T-helper 1 cell treated with Interleukin-12 subunit alpha and Interleukin-12 subunit beta and Interleukin-4 antibody, amounts not matched to agents 30 μg/mL and 1 μg/mL, for 36 hours (primary cell): ENCODE data around the gene MED12L.

Experiments
- H3K27ac Mint-ChIP-seq: one replicate; pipeline ENCODE4 v1.8.0; 2021; ENCODE audit warnings: mild to moderate bottlenecking, mixed read lengths
- H3K27me3 Mint-ChIP-seq: one replicate; pipeline ENCODE4 v1.8.0; 2021; ENCODE audit warnings: low read depth, mixed read lengths
- H3K36me3 Mint-ChIP-seq: one replicate; pipeline ENCODE4 v1.8.0; 2021; ENCODE audit warnings: low read depth, mixed read lengths
- H3K4me1 Mint-ChIP-seq: one replicate; pipeline ENCODE4 v1.8.0; 2021; ENCODE audit warnings: low read depth, mixed read lengths
- H3K4me3 Mint-ChIP-seq: one replicate; pipeline ENCODE4 v1.8.0; 2021; ENCODE audit warnings: mild to moderate bottlenecking, moderate library complexity, mixed read lengths
- H3K9me3 Mint-ChIP-seq: one replicate; pipeline ENCODE4 v1.8.0; 2021; ENCODE audit warnings: mixed read lengths

MED12L gene

DNA sequence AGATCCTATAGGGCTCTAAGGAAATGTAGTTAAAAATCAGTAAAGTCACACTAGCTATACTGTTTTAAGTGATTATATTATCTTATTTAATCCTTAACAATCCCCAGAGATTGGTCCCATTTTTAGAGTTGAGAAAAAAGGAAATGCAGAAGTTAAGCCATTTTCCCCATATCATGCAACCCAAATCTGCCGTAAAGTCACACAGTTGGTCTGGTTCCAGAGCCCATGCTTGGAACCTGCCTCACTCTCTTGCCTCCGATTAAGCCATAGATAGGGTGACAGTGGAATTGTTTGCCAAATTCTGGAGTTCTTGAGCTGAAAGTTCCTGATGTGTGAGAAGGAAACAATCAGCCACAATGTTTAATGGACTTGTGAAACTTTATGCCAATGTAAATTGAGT, 246.2 kb downstream of the MED12L start:
- Mint-ChIP-seq H3K9me3 (no peaks in the 10 kb centered on the region), H3K27me3 (peaks cover 27% of the 10 kb centered on the region), H3K4me1 (peaks cover 6% of the 10 kb centered on the region), H3K36me3 (no peaks in the 10 kb centered on the region), H3K4me3 (no peak overlapping the region), H3K27ac (no peak overlapping the region)

DNA sequence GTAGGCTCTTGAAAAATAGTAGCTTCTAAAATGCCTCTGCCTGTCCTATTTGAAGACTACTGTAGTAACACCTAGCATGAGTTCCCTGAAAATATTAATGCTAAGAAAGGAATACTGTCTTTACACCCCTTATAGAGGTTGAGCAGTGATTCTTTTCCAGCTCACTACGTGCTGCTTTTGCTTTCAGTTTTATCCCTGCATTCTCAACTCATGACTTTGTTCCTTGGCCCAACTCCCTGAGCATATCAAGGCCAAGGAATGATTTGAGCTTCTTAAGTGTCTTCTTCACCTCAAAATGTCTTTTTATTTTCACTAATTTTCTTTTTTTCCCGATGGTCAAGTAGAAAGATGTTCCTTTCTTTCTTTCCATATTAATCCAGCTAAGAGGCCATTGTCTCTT, 260.4 kb downstream of the MED12L start:
- peaks cover 55% of the 10 kb centered on the region for H3K27me3 Mint-ChIP-seq
- H3K9me3 Mint-ChIP-seq = no peaks in the 10 kb centered on the region
- no peaks in the 10 kb centered on the region for H3K36me3 Mint-ChIP-seq
- H3K27ac Mint-ChIP-seq = no peak overlapping the region
- peaks cover 12% of the 10 kb centered on the region for H3K4me1 Mint-ChIP-seq
- no peak overlapping the region for H3K4me3 Mint-ChIP-seq

DNA sequence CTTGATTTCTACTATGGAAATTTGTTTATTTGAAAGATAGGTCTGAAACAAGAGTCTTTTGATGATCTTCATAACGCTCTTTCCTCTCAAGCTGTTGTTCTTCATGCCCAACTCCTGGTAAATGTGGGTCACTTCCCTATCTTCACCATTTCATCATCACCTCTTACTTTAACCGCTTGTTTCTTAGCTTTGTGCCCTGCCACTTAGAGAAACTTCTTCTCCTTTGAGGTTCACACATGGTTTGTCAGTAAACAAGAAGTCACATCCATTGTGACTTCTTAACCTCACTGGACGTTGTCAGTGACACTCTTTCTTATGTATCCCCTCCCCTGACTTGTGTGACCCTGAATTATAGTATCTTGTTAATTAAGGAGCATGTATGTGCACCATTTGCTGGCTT, 260.8 kb downstream of the MED12L start:
- Mint-ChIP-seq H3K27ac (no peak overlapping the region), H3K4me3 (no peak overlapping the region)

DNA sequence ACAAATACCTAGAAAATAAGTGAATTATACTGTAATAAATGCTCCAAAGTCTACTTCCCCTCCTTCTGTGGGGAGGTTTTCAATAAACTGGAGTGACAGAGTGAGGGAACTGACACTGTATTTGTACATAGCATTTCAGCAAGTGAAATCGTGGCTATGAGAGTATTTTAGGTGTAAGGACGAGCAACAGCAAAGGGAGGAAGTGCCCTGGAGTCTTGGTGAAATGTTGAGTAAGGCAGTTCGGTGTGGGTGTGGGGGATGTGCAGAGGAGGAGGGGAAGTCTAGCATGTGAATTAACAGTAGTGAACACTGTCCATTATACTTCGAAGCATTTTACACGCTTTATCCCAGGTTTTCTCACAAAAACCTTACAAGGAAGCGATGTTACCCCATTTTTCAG, 262.0 kb downstream of the MED12L start:
- H3K4me1 Mint-ChIP-seq = peaks cover 25% of the 10 kb centered on the region
- no peak overlapping the region for H3K27ac Mint-ChIP-seq
- H3K27me3 Mint-ChIP-seq = peaks cover 54% of the 10 kb centered on the region
- H3K9me3 Mint-ChIP-seq = no peaks in the 10 kb centered on the region
- H3K36me3 Mint-ChIP-seq = peaks cover 2% of the 10 kb centered on the region
- no peak overlapping the region for H3K4me3 Mint-ChIP-seq

More for the DNA sequence above, 260.8 kb downstream of the MED12L start:
- Mint-ChIP-seq H3K9me3 (no peaks in the 10 kb centered on the region), H3K4me1 (peaks cover 16% of the 10 kb centered on the region), H3K27me3 (peaks cover 55% of the 10 kb centered on the region), H3K36me3 (peaks cover 2% of the 10 kb centered on the region)

DNA sequence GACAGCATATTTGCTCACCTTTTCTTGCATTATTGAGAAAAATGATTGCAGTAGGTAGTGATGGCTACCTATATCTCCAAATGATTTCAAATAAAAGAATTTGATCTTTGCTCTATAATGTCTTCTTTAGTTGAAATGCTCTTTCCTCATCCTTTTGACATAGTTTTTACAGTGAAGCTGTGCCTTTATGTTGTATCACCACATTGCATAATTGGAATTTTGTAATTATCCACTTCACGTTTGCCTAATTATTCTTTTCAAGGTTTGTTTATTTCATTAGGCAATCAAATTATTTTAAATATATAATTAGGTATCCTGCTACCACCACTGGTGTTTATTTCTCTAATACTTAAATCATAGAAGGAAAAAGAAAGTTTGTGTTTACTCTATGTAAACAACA, 265.2 kb downstream of the MED12L start:
- peaks cover 34% of the 10 kb centered on the region for H3K27me3 Mint-ChIP-seq
- H3K4me3 Mint-ChIP-seq = no peak overlapping the region
- no peak overlapping the region for H3K27ac Mint-ChIP-seq
- H3K9me3 Mint-ChIP-seq = no peaks in the 10 kb centered on the region
- peaks cover 25% of the 10 kb centered on the region for H3K4me1 Mint-ChIP-seq
- H3K36me3 Mint-ChIP-seq = peaks cover 2% of the 10 kb centered on the region

DNA sequence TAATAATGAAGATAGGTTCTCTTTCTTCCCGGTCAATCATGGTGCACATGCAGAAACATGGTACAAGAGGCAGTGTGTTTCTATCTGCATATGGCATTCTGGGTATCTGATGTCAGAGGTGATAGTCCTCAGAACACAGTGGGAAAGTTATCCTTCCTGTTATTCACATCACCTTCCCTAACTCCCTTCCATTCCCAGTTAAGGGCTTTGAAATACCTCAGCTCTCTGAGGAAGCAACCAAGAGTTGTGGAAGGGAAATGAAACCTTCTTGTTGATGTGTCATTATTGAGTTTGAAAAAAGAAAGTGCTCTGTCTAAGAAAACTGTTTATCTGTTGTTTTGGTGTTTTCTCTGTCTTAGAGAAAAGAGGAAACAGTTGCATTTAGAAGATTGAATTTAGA, 265.8 kb downstream of the MED12L start:
- no peaks in the 10 kb centered on the region for H3K9me3 Mint-ChIP-seq
- peaks cover 30% of the 10 kb centered on the region for H3K27me3 Mint-ChIP-seq
- H3K4me3 Mint-ChIP-seq = peak overlapping the region; percentile 66

DNA sequence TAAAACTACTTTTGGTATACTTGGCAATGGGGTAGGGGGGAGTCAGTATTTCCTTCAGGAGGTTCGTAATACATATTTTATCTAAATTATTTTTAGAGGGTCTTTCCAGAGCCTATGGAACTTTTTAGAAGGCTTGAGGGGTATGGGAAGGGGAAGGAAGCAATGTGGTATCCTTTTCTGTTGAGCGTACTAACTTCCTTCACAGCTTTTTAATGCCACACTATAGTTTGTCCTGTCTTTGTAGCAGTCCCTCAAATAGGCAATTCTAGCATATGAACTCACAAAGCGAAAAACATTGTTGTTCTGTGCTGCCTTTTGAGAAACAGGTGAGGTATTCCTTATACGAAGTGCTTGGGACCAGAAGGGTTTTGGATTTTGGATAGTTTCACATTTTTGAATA, 266.2 kb downstream of the MED12L start:
- Mint-ChIP-seq H3K27ac (peak overlapping the region; percentile 60), H3K36me3 (peaks cover 2% of the 10 kb centered on the region), H3K9me3 (no peaks in the 10 kb centered on the region), H3K4me3 (peak overlapping the region; percentile 66), H3K27me3 (peaks cover 27% of the 10 kb centered on the region), H3K4me1 (peaks cover 17% of the 10 kb centered on the region)

More for the DNA sequence above, 265.8 kb downstream of the MED12L start:
- Mint-ChIP-seq H3K27ac (peak overlapping the region; percentile 60), H3K4me1 (peaks cover 21% of the 10 kb centered on the region), H3K36me3 (peaks cover 2% of the 10 kb centered on the region)

DNA sequence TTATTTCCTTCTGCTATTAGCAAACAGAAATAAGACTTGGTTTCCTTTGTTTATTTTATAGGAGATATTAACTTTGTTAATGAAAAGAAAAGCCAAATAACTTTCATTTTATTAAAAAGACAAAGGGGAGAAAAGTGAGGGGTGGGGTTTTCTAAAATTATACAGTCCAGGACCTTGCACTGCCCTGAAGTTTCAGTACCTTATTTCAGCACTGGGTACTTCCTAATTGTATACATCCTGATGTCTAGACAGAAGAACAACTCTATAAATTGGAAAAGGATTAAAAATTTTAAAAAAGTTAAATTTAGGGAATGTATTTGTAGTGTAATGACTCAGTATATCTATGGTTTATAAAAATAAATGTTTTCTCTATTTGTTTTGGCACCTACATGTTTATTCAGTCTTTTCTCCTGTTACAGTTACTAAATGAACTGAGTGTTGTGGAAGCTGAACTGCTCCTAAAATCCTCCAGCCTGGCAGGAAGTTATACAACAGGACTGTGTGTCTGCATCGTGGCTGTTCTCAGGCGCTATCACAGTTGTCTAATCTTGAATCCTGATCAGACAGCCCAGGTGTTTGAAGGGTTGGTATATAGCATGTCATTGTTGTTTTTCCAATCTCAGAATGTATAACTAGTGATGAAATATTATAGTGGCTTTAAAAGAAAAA, 271.5 kb downstream of the MED12L start:
- H3K27me3 Mint-ChIP-seq = peaks cover 6% of the 10 kb centered on the region
- H3K9me3 Mint-ChIP-seq = no peaks in the 10 kb centered on the region
- peaks cover 2% of the 10 kb centered on the region for H3K4me1 Mint-ChIP-seq
- no peaks in the 10 kb centered on the region for H3K36me3 Mint-ChIP-seq
- no peak overlapping the region for H3K27ac Mint-ChIP-seq
- no peak overlapping the region for H3K4me3 Mint-ChIP-seq

DNA sequence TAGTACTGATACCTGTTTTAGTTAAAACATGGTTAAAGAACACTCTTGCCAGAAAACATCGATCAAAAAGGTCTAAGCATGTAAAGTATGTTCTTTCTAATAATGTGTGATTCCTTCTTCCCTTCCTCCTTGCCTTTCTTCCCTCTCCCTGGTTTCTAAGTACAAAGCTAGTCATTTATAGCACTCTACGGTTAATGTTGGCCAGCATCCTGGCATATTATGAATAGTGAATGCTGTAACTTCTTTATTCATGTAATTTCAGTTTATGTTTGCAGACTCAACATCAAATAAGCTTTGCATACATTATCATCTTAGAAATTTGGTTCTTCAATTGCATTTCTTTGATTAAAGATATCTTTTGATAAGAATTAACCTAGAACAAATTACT, 272.0 kb downstream of the MED12L start:
- peaks cover 3% of the 10 kb centered on the region for H3K27me3 Mint-ChIP-seq
- no peaks in the 10 kb centered on the region for H3K9me3 Mint-ChIP-seq
- no peak overlapping the region for H3K4me3 Mint-ChIP-seq
- H3K4me1 Mint-ChIP-seq = no peaks in the 10 kb centered on the region
- H3K27ac Mint-ChIP-seq = no peak overlapping the region
- H3K36me3 Mint-ChIP-seq = no peaks in the 10 kb centered on the region

DNA sequence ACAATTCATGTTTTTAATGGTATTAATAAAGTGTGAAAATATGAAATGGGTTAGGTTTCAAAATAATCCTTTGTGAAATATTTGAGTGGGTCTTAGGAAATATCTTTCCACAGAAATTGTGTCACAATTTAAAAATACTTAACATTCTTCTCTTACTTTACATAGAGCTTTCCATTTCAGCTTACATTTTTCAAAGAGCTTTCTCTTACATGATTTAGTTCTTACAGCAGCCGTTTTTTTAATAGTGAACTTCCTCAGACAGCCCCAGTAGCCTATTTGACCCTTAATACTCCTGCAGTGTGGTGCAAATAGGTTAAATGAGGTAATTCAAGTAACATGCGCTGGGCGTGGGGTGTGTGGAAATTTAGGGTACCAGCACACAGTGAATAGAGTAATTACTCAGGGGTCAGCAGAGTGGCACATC, 277.3 kb downstream of the MED12L start:
- Mint-ChIP-seq H3K4me1 (no peaks in the 10 kb centered on the region), H3K36me3 (no peaks in the 10 kb centered on the region), H3K27me3 (peaks cover 11% of the 10 kb centered on the region), H3K9me3 (no peaks in the 10 kb centered on the region), H3K27ac (no peak overlapping the region), H3K4me3 (no peak overlapping the region)

DNA sequence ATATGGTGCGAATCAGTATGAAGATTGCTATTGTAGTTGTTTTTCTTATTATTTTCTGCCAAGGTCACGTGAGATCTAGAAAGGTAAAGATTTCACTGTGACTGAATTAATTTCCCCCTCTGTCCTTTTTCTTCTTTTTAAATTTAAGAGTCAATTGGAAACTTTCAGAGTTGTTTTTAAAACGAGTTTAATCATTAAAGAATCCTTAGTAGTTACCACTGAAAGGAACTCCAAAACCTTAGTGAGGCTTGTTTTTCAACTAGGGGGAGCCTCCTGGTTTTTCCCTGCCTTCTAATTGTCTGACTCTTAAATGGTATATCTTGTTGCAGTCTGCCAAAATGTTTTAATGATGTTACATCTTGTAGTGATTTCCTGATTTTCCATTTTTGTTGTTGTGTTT, 281.5 kb downstream of the MED12L start:
- H3K27ac Mint-ChIP-seq = no peak overlapping the region
- H3K9me3 Mint-ChIP-seq = no peaks in the 10 kb centered on the region
- H3K36me3 Mint-ChIP-seq = no peaks in the 10 kb centered on the region
- H3K4me1 Mint-ChIP-seq = no peaks in the 10 kb centered on the region
- no peak overlapping the region for H3K4me3 Mint-ChIP-seq
- H3K27me3 Mint-ChIP-seq = peaks cover 11% of the 10 kb centered on the region

DNA sequence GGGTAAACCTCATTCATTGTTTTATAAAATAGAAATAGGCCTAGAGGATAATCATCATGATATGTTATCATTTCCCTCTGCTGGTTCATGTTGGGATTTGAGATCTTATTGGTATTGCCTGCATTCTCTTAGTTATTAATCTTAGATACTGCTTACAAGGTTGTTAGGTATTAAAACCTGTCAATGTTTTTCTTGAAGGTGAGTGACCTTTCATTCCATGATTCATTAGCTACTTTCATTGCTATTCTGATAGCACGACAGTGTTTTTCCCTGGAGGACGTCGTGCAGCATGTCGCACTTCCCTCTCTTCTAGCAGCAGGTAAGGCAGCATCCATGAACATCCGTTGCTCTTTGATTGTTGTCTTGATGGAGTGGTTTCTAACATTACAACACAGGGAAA, 282.0 kb downstream of the MED12L start:
- Mint-ChIP-seq H3K9me3 (no peaks in the 10 kb centered on the region), H3K4me3 (no peak overlapping the region), H3K36me3 (no peaks in the 10 kb centered on the region), H3K27ac (no peak overlapping the region), H3K27me3 (peaks cover 11% of the 10 kb centered on the region), H3K4me1 (no peaks in the 10 kb centered on the region)

DNA sequence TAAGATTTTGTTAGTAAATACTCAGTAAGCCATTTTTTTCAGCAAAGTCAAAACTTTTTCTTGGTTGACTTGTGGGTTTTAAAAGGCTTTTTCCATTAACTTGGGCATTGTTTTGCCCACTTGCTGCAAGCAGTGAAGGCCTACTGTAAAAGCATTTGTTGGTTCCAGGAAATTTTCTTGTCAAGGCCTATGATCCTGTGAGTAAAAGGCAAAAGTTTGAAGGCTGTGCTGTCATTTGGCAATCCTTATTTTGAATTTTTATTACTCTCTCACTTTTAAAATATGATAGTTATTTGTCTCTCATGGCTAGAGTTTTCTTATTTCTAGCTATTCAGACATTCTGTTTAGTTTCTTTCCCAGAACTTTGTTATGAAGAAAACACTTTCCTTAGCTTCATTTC, 286.1 kb downstream of the MED12L start:
- H3K36me3 Mint-ChIP-seq = no peaks in the 10 kb centered on the region
- H3K27ac Mint-ChIP-seq = no peak overlapping the region
- H3K4me1 Mint-ChIP-seq = no peaks in the 10 kb centered on the region
- H3K4me3 Mint-ChIP-seq = no peak overlapping the region
- H3K27me3 Mint-ChIP-seq = peaks cover 3% of the 10 kb centered on the region
- H3K9me3 Mint-ChIP-seq = no peaks in the 10 kb centered on the region

DNA sequence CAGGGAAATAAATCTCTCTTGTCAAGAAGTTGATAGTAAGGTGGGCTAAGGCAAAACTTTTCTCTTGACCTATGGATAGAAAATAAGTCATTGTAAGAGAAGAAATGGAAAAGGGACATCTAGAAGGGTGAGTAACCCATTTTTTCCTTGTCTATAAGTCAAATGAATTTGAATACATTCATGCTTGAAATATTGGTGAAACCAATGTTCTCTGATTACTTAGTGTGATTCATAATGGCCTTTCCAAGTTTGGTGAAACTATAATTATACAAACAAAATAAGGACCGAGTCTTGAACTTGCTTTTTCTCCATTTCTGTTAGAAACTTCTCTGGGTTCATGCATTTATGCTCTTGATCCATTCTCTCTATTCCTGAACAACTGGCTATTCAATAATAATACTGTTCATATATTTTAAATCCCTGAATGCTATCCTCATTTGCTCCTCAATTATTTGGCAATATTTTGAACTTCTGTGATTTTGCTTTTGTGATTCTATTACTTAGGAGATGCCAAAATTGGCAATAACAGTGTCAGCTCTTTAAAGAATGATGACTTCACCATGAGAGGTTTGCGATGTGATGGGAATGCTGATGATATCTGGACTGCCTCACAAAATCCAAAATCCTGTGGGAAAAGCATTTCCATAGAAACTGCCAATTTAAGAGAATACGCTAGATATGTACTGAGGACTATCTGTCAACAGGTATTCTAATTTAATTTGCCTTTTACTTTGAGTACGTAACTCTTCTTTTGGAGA, 286.8 kb downstream of the MED12L start:
- Mint-ChIP-seq H3K27me3 (peaks cover 3% of the 10 kb centered on the region), H3K4me1 (no peaks in the 10 kb centered on the region), H3K4me3 (no peak overlapping the region), H3K36me3 (no peaks in the 10 kb centered on the region), H3K27ac (no peak overlapping the region), H3K9me3 (no peaks in the 10 kb centered on the region)

DNA sequence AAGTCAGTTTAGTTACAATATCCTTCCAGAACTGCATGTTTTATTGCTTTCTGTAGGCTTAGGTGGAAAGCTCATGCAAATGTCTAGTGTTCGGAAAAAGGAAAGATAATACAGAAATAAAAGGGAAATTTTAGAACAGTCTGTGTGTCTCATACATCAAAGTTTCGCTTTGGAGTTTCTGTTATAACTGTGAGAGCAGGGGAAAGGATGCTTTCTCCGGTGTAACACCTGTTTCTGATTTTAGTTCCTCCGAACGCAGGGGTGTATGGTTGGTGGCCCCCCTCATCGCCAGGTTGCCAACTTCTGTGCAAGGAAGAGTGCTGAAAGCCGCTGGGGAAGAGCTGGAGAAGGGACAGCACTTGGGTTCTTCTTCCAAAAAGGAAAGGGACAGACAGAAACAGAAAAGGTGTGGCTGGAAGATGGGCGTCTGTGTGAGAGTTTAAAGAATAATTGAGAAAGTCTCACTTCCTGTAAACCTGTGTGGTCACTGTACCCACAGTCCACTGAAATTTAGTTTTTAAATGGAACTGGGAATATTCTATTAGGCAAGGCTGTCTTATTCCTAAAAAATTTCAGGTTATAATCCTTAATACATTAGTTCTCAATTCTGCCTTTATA, 292.4 kb downstream of the MED12L start:
- no peaks in the 10 kb centered on the region for H3K27me3 Mint-ChIP-seq
- H3K4me1 Mint-ChIP-seq = peaks cover 3% of the 10 kb centered on the region
- H3K9me3 Mint-ChIP-seq = no peaks in the 10 kb centered on the region
- H3K27ac Mint-ChIP-seq = peak overlapping the region; percentile 55
- no peaks in the 10 kb centered on the region for H3K36me3 Mint-ChIP-seq
- no peak overlapping the region for H3K4me3 Mint-ChIP-seq
